ENCODE data around the gene MBNL1. TPM values are rescaled to one million over a fixed set of nuclear protein-coding genes. Genes with fewer than 3 reads are reported as not detected.

Gene MBNL1
- total RNA-seq, 1 donor = 545 TPM

DNA sequence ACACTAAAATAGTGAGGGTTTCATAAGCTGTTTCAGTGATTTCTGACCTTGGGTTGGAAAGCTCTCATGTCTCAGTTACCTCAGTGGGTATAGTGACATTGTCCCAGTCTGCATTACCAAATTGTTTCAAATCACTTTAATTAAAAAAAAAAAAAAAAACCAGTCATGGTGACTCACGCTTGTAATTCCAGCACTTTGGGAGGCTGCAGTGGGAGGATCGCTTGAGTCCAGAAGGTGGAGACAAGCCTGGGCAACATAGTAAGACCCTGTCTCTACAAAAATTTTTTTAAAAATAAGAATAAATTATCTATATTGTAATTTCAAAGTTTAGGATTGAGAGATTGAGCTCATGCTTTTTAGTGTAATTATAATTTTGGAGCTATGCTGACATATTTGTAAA, 78.0 kb downstream of the MBNL1 start:
- Histone ChIP-seq H3K79me2 (ENCODE audit: insufficient read depth, low read length) (peaks cover 92% of the 10 kb centered on the region), H4K20me1 (ENCODE audit: insufficient read depth, low read length) (peaks cover 21% of the 10 kb centered on the region), H2AFZ (ENCODE audit: low read length) (no peak overlapping the region), H3K4me2 (ENCODE audit: insufficient read depth, low read length) (no peak overlapping the region), H3K4me1 (ENCODE audit: insufficient read depth, low read length) (peaks cover 33% of the 10 kb centered on the region), H3K27me3 (ENCODE audit: insufficient read depth, low read length) (no peaks in the 10 kb centered on the region), H3K4me3 (ENCODE audit: insufficient read depth, low read length) (no peak overlapping the region), H3K27ac (ENCODE audit: low read depth, low read length) (no peak overlapping the region), H3K36me3 (ENCODE audit: insufficient read depth, low read length) (peaks cover 36% of the 10 kb centered on the region), H3K9me3 (ENCODE audit: low read depth, low read length) (no peaks in the 10 kb centered on the region)
- no peak for DNase-seq (ENCODE audit: insufficient read length, low spot score, missing footprints)
- TF ChIP-seq, protein P1, sequence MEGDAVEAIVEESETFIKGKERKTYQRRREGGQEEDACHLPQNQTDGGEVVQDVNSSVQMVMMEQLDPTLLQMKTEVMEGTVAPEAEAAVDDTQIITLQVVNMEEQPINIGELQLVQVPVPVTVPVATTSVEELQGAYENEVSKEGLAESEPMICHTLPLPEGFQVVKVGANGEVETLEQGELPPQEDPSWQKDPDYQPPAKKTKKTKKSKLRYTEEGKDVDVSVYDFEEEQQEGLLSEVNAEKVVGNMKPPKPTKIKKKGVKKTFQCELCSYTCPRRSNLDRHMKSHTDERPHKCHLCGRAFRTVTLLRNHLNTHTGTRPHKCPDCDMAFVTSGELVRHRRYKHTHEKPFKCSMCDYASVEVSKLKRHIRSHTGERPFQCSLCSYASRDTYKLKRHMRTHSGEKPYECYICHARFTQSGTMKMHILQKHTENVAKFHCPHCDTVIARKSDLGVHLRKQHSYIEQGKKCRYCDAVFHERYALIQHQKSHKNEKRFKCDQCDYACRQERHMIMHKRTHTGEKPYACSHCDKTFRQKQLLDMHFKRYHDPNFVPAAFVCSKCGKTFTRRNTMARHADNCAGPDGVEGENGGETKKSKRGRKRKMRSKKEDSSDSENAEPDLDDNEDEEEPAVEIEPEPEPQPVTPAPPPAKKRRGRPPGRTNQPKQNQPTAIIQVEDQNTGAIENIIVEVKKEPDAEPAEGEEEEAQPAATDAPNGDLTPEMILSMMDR (IDR thresholded peaks at IDR 0.05; ENCODE audit: extremely low read depth, low read depth, low read length) = no peak

DNA sequence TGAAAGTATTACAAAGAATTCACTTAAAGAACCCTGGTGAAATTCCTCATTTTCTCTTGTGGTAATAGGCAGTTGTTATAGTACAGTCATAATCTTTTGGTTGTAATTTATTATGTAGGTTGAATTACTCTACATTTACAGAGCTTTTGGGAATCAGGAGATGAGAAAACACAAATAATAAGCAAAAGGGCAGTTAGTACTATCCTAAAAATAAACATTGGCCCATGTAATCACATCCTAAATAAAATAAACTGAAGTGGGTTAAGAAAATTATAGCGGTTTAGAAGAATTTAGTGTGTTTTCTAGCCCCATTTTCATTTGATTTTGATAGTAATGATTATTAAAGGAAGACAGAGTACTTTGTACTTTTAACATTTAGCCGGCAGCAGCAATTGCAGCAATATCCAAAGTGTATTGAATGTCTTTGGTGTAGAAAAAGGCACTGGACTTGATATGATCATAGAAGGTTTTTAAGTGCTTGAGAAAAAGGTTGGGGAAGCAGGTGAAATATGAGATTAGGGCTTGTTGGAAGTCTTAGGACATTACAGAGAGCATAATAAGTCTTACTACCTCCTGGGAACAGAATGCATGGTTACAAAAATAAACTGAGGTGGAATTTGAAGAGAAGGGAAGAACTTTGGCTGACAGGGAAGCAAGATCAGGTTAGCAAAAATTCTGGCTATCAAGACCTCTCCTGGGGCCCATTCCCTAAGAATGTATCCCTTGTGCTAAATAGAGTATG, 79.9 kb downstream of the MBNL1 start:
- Histone ChIP-seq H3K36me3 (ENCODE audit: insufficient read depth, low read length) (peaks cover 24% of the 10 kb centered on the region), H3K9me3 (ENCODE audit: low read depth, low read length) (no peaks in the 10 kb centered on the region), H2AFZ (ENCODE audit: low read length) (no peak overlapping the region), H3K4me3 (ENCODE audit: insufficient read depth, low read length) (no peak overlapping the region), H3K27me3 (ENCODE audit: insufficient read depth, low read length) (no peaks in the 10 kb centered on the region), H4K20me1 (ENCODE audit: insufficient read depth, low read length) (peaks cover 25% of the 10 kb centered on the region), H3K4me2 (ENCODE audit: insufficient read depth, low read length) (peak overlapping the region; percentile 0), H3K27ac (ENCODE audit: low read depth, low read length) (peak overlapping the region; percentile 17), H3K79me2 (ENCODE audit: insufficient read depth, low read length) (peaks cover 93% of the 10 kb centered on the region), H3K4me1 (ENCODE audit: insufficient read depth, low read length) (peaks cover 35% of the 10 kb centered on the region)
- no peak for DNase-seq (ENCODE audit: insufficient read length, low spot score, missing footprints)
- TF ChIP-seq, protein P1 (IDR thresholded peaks at IDR 0.05; ENCODE audit: extremely low read depth, low read depth, low read length) = no peak

DNA sequence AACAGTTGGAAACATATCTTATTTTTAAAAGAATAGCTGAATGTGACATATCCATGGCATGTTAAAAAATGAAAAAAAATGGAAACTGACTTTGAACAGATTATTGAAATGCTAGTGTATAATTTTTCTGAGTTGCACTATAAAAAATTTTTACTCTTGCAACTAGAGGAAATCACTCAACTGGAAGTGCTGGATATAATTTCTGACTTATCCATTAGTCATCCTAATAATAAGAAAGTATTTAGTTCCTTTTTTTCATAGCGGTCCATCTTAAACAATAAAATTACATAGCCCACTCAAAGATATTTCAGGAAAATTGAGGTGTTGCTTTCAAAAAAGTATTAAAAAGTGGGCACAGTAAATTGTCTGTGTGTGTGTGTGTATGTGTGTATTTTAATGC, 80.7 kb downstream of the MBNL1 start:
- TF ChIP-seq, protein P1 (IDR thresholded peaks at IDR 0.05; ENCODE audit: extremely low read depth, low read depth, low read length) = no peak
- no peak for DNase-seq (ENCODE audit: insufficient read length, low spot score, missing footprints)
- Histone ChIP-seq H3K4me3 (ENCODE audit: insufficient read depth, low read length) (no peak overlapping the region), H4K20me1 (ENCODE audit: insufficient read depth, low read length) (peaks cover 25% of the 10 kb centered on the region), H3K4me1 (ENCODE audit: insufficient read depth, low read length) (peaks cover 35% of the 10 kb centered on the region), H2AFZ (ENCODE audit: low read length) (no peak overlapping the region), H3K9me3 (ENCODE audit: low read depth, low read length) (no peaks in the 10 kb centered on the region), H3K4me2 (ENCODE audit: insufficient read depth, low read length) (peak overlapping the region; percentile 0), H3K79me2 (ENCODE audit: insufficient read depth, low read length) (peaks cover 95% of the 10 kb centered on the region), H3K27ac (ENCODE audit: low read depth, low read length) (peak overlapping the region; percentile 16), H3K27me3 (ENCODE audit: insufficient read depth, low read length) (no peaks in the 10 kb centered on the region), H3K36me3 (ENCODE audit: insufficient read depth, low read length) (peaks cover 24% of the 10 kb centered on the region)

DNA sequence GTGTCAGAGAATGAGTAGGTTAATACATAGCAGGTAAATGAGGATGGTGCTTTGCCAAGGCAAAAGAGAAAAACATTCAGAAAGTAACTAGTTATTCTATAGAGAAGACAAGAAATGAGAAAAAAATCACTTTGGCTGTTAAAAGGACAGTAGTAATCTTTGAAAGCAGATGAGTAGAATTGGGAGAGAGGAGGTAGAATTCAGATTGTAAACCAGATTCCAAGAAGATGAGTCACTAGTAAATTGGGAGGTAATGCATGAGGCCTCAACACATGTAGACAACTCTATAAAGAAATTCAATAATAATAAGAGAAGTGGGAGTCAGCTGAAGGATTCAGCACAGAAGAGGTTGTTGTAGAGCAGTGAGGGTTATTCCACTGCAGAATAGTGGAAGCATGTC, 81.4 kb downstream of the MBNL1 start:
- H4K20me1 ChIP-seq (ENCODE audit: insufficient read depth, low read length) = peaks cover 28% of the 10 kb centered on the region
- TF ChIP-seq, protein P1 (IDR thresholded peaks at IDR 0.05; ENCODE audit: extremely low read depth, low read depth, low read length) = no peak
- peaks cover 40% of the 10 kb centered on the region for H3K4me1 ChIP-seq (ENCODE audit: insufficient read depth, low read length)
- no peak for DNase-seq (ENCODE audit: insufficient read length, low spot score, missing footprints)
- peak overlapping the region; percentile 16 for H3K27ac ChIP-seq (ENCODE audit: low read depth, low read length)
- H3K27me3 ChIP-seq (ENCODE audit: insufficient read depth, low read length) = no peaks in the 10 kb centered on the region
- peaks cover 22% of the 10 kb centered on the region for H3K36me3 ChIP-seq (ENCODE audit: insufficient read depth, low read length)
- no peak overlapping the region for H3K4me3 ChIP-seq (ENCODE audit: insufficient read depth, low read length)
- H3K79me2 ChIP-seq (ENCODE audit: insufficient read depth, low read length) = peaks cover 94% of the 10 kb centered on the region
- H2AFZ ChIP-seq (ENCODE audit: low read length) = no peak overlapping the region
- H3K4me2 ChIP-seq (ENCODE audit: insufficient read depth, low read length) = no peak overlapping the region
- H3K9me3 ChIP-seq (ENCODE audit: low read depth, low read length) = no peaks in the 10 kb centered on the region
